ENCODE data around the gene DOCK2. TPM values are rescaled to one million over a fixed set of nuclear protein-coding genes. Genes with fewer than 3 reads are reported as not detected.

The DOCK2 gene
- total RNA-seq, 1 experiment from 2014 or later: 0.26 TPM

DNA sequence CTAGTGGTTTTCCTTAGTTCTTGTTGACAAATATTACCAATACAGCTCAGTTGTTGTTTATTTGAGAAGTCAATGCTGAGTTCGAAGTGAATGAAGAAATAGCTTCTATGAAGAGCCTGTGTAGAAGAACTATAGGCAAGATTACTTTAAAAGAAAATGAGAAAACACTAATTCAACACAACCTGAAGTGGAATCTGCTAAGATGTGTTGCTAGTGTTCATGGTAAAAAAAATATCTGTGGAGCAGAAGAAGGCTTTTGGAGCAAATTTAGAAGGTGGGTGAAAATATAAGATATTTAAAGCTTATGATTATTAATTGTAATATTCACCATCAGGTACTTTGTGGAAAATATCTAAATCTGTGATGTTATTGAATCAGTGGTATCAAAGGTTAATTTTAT, 2.5 kb upstream of the DOCK2 start:
- Histone ChIP-seq H3K4me3 (ENCODE audit: low read length) (no peak overlapping the region), H3K27ac (ENCODE audit: low read length) (no peak overlapping the region), H3K36me3 (ENCODE audit: low read depth, low read length) (no peaks in the 10 kb centered on the region), H3K9me2 (replicated peaks; ENCODE audit: low read length) (no peaks in the 10 kb centered on the region), H3F3A (ENCODE audit: low read length, unreplicated experiment) (no peaks in the 10 kb centered on the region), H3K4me1 (ENCODE audit: insufficient read depth, low read length) (peaks cover 28% of the 10 kb centered on the region), H3K9me3 (ENCODE audit: low read length) (peaks cover 3% of the 10 kb centered on the region; the same call in 1 of the 2 replicates), H3K79me2 (ENCODE audit: low read length) (no peaks in the 10 kb centered on the region), H2AFZ (ENCODE audit: low read length) (no peak overlapping the region), H3K9ac (ENCODE audit: low read length) (no peak overlapping the region), H3K4me2 (ENCODE audit: low read length) (no peak overlapping the region), H3K27me3 (ENCODE audit: low read length) (no peaks in the 10 kb centered on the region), H4K20me1 (ENCODE audit: low read length) (no peaks in the 10 kb centered on the region)
- ChIA-PET CTCF (no interaction called here), POLR2A (ENCODE audit: unreplicated experiment) (no interaction called here)
- BruUV-seq (replicated peaks): no TSS peak
- no peak for DNase-seq
- intact Hi-C loops (cut with micrococcal nuclease): no loop called here
- TF ChIP-seq, protein P1, sequence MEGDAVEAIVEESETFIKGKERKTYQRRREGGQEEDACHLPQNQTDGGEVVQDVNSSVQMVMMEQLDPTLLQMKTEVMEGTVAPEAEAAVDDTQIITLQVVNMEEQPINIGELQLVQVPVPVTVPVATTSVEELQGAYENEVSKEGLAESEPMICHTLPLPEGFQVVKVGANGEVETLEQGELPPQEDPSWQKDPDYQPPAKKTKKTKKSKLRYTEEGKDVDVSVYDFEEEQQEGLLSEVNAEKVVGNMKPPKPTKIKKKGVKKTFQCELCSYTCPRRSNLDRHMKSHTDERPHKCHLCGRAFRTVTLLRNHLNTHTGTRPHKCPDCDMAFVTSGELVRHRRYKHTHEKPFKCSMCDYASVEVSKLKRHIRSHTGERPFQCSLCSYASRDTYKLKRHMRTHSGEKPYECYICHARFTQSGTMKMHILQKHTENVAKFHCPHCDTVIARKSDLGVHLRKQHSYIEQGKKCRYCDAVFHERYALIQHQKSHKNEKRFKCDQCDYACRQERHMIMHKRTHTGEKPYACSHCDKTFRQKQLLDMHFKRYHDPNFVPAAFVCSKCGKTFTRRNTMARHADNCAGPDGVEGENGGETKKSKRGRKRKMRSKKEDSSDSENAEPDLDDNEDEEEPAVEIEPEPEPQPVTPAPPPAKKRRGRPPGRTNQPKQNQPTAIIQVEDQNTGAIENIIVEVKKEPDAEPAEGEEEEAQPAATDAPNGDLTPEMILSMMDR (conservative IDR thresholded peaks at IDR 0.05; ENCODE audit: low read depth, low read length): no peak
- no peak for TF ChIP-seq EZH2phosphoT487 (IDR thresholded peaks at IDR 0.05; ENCODE audit: borderline replicate concordance, low read length)
- no peak for TF ChIP-seq EZH2 (IDR thresholded peaks at IDR 0.05; ENCODE audit: low read length, unreplicated experiment)
- no peak for ATAC-seq

DNA sequence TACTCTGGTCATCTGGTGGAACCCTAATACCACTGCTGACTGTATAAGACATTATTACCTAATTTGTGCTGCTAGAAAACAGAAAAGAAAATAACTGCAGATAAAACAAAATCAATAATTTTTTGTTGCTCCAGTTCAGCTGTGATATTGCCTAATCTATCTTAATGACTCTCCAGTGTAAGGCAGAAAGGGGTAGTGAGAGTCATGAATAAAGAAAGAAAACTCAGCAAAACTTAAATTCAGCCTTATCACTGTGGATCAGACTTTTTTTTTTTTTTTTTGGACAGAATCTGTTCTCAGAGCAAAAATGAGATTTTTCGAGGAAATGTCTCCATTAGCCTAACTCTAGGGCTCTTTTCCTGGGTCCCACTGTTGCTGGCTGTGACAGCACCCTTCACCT, 1.1 kb upstream of the DOCK2 start:
- ATAC-seq (no peak), DNase-seq (no peak)
- intact Hi-C loops (cut with micrococcal nuclease): no loop called here
- TF ChIP-seq EZH2 (IDR thresholded peaks at IDR 0.05; ENCODE audit: low read length, unreplicated experiment): no peak
- TF ChIP-seq, protein P1 (conservative IDR thresholded peaks at IDR 0.05; ENCODE audit: low read depth, low read length): no peak
- TF ChIP-seq EZH2phosphoT487 (IDR thresholded peaks at IDR 0.05; ENCODE audit: borderline replicate concordance, low read length): no peak
- Histone ChIP-seq H3K4me1 (ENCODE audit: insufficient read depth, low read length) (peaks cover 21% of the 10 kb centered on the region), H3K9ac (ENCODE audit: low read length) (no peak overlapping the region), H3K4me2 (ENCODE audit: low read length) (no peak overlapping the region), H4K20me1 (ENCODE audit: low read length) (no peaks in the 10 kb centered on the region), H3K9me2 (replicated peaks; ENCODE audit: low read length) (no peaks in the 10 kb centered on the region), H3K36me3 (ENCODE audit: low read depth, low read length) (no peaks in the 10 kb centered on the region), H3K4me3 (ENCODE audit: low read length) (no peak overlapping the region), H3K9me3 (ENCODE audit: low read length) (peaks cover 3% of the 10 kb centered on the region; the same call in 1 of the 2 replicates), H3F3A (ENCODE audit: low read length, unreplicated experiment) (no peaks in the 10 kb centered on the region), H3K27ac (ENCODE audit: low read length) (no peak overlapping the region), H3K79me2 (ENCODE audit: low read length) (no peaks in the 10 kb centered on the region), H2AFZ (ENCODE audit: low read length) (no peak overlapping the region), H3K27me3 (ENCODE audit: low read length) (no peaks in the 10 kb centered on the region)
- ChIA-PET CTCF (no interaction called here), POLR2A (ENCODE audit: unreplicated experiment) (no interaction called here)
- BruUV-seq (replicated peaks): no TSS peak

DNA sequence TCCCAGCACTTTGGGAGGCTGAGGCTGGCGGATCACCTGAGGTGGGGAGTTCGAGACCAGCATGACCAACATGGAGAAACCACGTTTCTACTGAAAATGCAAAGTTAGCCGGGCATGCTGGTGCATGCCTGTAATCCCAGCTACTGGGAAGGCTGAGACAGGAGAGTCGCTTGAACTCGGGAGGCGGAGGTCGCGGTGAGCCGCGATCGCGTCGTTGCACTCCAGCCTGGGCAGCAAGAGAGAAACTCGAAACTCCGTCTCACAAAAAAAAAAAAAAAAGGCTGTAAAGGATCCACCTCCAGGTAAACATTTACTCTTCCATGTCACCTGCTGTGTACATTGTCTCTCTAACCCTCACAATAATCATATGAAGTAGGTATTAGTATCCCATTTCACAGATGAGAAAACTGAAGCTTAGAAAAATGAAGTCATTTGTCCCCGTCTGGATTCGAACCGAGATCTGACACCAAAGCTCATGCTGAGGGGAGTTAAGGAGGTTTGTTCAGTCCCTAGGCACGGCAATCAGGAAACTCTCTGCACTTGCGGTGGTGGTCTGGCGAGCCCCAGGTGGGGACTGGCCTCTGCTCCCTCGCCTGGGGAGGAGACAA, 494 bp upstream of the DOCK2 start:
- no peak overlapping the region for H3K4me2 ChIP-seq (ENCODE audit: low read length)
- CTCF ChIA-PET: no interaction called here
- intact Hi-C loops (cut with micrococcal nuclease): no loop called here
- H3K79me2 ChIP-seq (ENCODE audit: low read length): no peaks in the 10 kb centered on the region
- H3K9ac ChIP-seq (ENCODE audit: low read length): no peak overlapping the region
- H3K27ac ChIP-seq (ENCODE audit: low read length): no peak overlapping the region
- H4K20me1 ChIP-seq (ENCODE audit: low read length): no peaks in the 10 kb centered on the region
- no peaks in the 10 kb centered on the region for H3K9me2 ChIP-seq (replicated peaks; ENCODE audit: low read length)
- no peak overlapping the region for H3K4me3 ChIP-seq (ENCODE audit: low read length)
- DNase-seq: no peak
- TF ChIP-seq EZH2phosphoT487 (IDR thresholded peaks at IDR 0.05; ENCODE audit: borderline replicate concordance, low read length): no peak
- TF ChIP-seq, protein P1 (conservative IDR thresholded peaks at IDR 0.05; ENCODE audit: low read depth, low read length): no peak
- TF ChIP-seq EZH2 (IDR thresholded peaks at IDR 0.05; ENCODE audit: low read length, unreplicated experiment): no peak
- no peak overlapping the region for H2AFZ ChIP-seq (ENCODE audit: low read length)
- H3K4me1 ChIP-seq (ENCODE audit: insufficient read depth, low read length): peaks cover 27% of the 10 kb centered on the region
- BruUV-seq (replicated peaks): no TSS peak
- no peak for ATAC-seq
- H3K9me3 ChIP-seq (ENCODE audit: low read length): peaks cover 3% of the 10 kb centered on the region; the same call in 1 of the 2 replicates
- POLR2A ChIA-PET (ENCODE audit: unreplicated experiment): no interaction called here
- H3K27me3 ChIP-seq (ENCODE audit: low read length): no peaks in the 10 kb centered on the region
- H3F3A ChIP-seq (ENCODE audit: low read length, unreplicated experiment): no peaks in the 10 kb centered on the region
- no peaks in the 10 kb centered on the region for H3K36me3 ChIP-seq (ENCODE audit: low read depth, low read length)

Data from PC-3 (cell line).